K562 (cell line): ENCODE measurements around the gene NARF. TPM values are rescaled to one million over a fixed set of nuclear protein-coding genes. Genes with fewer than 3 reads are reported as not detected.

Experiments
- CBX3 ChIP-seq, 2 experiments: IDR thresholded peaks; 1 replicate in 1 of 2; 2 replicates in 1 of 2; pipeline ENCODE4 v1.6.1; 2012; ENCODE audit warnings: inconsistent platforms in 2 of 2, low read length in 2 of 2, borderline replicate concordance in 1 of 2, control low read depth in 1 of 2
- ELF2 ChIP-seq: fragments of 250-450 bp; sonication (Bioruptor Pico); IDR thresholded peaks from 2 replicates; pipeline ENCODE4 v1.5.0; 2021; ENCODE audit warnings: mild to moderate bottlenecking
- EP300 ChIP-seq: IDR thresholded peaks from 2 replicates; pipeline ENCODE4 v1.6.1; 2012; ENCODE audit warnings: low read length, improper control_type of control experiment
- GTF2E2 ChIP-seq: fragments of 200-800 bp; sonication (Bioruptor generic); IDR thresholded peaks from 2 replicates; pipeline ENCODE4 v1.6.1; 2016; ENCODE audit warnings: missing genetic modification characterization, missing compliant biosample characterization
- HDAC6 ChIP-seq: IDR thresholded peaks from 2 replicates; pipeline ENCODE4 v1.6.1; 2012; ENCODE audit warnings: low read depth, mild to moderate bottlenecking, control low read depth, inconsistent platforms, low read length, moderate library complexity
- HES1 ChIP-seq: fragments of 450-650 bp; IDR thresholded peaks from 2 replicates; pipeline ENCODE4 v1.6.1; 2016; ENCODE audit warnings: low read depth, mild to moderate bottlenecking, moderate library complexity
- KAT8 ChIP-seq: fragments of 450-650 bp; IDR thresholded peaks from 2 replicates; pipeline ENCODE4 v1.6.1; 2016; ENCODE audit warnings: low read depth, mild to moderate bottlenecking
- MAX ChIP-seq: sonication (generic); formaldehyde crosslinking; IDR thresholded peaks from 2 replicates; pipeline ENCODE4 v1.9.0; 2022; ENCODE audit warnings: mild to moderate bottlenecking, missing genetic modification reagents
- PCBP2 ChIP-seq: fragments of 200-400 bp; formaldehyde crosslinking; IDR thresholded peaks from 2 replicates; pipeline ENCODE4 v1.6.1; 2018; ENCODE audit warnings: low read length, low read depth, mild to moderate bottlenecking, moderate library complexity; ENCODE audit not compliant: poor library complexity, severe bottlenecking
- RAD51 ChIP-seq: fragments of 450-650 bp; IDR thresholded peaks from 2 replicates; pipeline ENCODE4 v1.7.1; 2016; ENCODE audit warnings: low read depth, mild to moderate bottlenecking, borderline replicate concordance
- SMAD3 ChIP-seq: fragments of 450-650 bp; formaldehyde crosslinking; conservative IDR thresholded peaks from 2 replicates; pipeline ENCODE4 v1.4.0; 2020; ENCODE audit warnings: mild to moderate bottlenecking
- XRCC3 ChIP-seq: fragments of 450-650 bp; IDR thresholded peaks from 2 replicates; pipeline ENCODE4 v1.6.1; 2017; ENCODE audit warnings: mild to moderate bottlenecking, moderate library complexity
- ZBTB9 ChIP-seq: fragments of 450-650 bp; formaldehyde crosslinking; IDR thresholded peaks from 2 replicates; pipeline ENCODE4 v1.4.0; 2020; ENCODE audit warnings: mild to moderate bottlenecking, moderate library complexity
- ZNF143 ChIP-seq: sonication (generic); formaldehyde crosslinking; IDR thresholded peaks from 2 replicates; pipeline ENCODE4 v1.9.0; 2022; ENCODE audit warnings: mild to moderate bottlenecking, missing genetic modification reagents
- ZNF561 ChIP-seq: fragments of 450-650 bp; formaldehyde crosslinking; conservative IDR thresholded peaks from 2 replicates; pipeline ENCODE4 v1.4.0; 2020; ENCODE audit warnings: mild to moderate bottlenecking, moderate library complexity
- polyA plus RNA-seq, 8 experiments: library from polyadenylated mRNA; depleted of rRNA in 4 of 8; stranded (reverse) in 5 of 8; unstranded in 3 of 8; fragments of >200 nt; fragmentation: Nextera tagmentation in 2 of 8; fragmentation: Illumina TruSeq in 1 of 8; extraction: Ambion mirVana in 2 of 8; extraction: Trizol in 1 of 8; gene quantifications; 2 replicates each; pipeline versions ENCODE4 v1.2.1 to v1.2.3, GENCODE V29; 2011 to 2014; ENCODE audit warnings: inconsistent platforms in 1 of 8, missing spikeins in 1 of 8
- total RNA-seq, 7 experiments: library from RNA; depleted of rRNA in 6 of 7; stranded (reverse); fragments of >200 nt in 6 of 7; fragmentation: Illumina TruSeq in 2 of 7; extraction: Trizol in 2 of 7; gene quantifications; 2 replicates each; pipeline versions ENCODE4 v1.2.1 to v1.2.3, GENCODE V29; 2011 to 2021; ENCODE audit warnings: low replicate concordance in 1 of 7
- TF ChIP-seq, protein P1 (sequence below): fragments of 250-450 bp; sonication (Bioruptor Pico); IDR thresholded peaks from 2 replicates; pipeline ENCODE4 v1.4.0; 2020
- TF ChIP-seq, protein P2 (sequence below): fragments of 450-650 bp; formaldehyde crosslinking; IDR thresholded peaks from 2 replicates; pipeline ENCODE4 v1.4.0; 2020; ENCODE audit warnings: mild to moderate bottlenecking, mixed read lengths

NARF gene
- total and polyA plus RNA-seq, 9 of the 15 experiments (the other 6 are each of a cell fraction or from before 2014, with no cell fraction given): 60.4 to 423 (median 132) TPM

DNA sequence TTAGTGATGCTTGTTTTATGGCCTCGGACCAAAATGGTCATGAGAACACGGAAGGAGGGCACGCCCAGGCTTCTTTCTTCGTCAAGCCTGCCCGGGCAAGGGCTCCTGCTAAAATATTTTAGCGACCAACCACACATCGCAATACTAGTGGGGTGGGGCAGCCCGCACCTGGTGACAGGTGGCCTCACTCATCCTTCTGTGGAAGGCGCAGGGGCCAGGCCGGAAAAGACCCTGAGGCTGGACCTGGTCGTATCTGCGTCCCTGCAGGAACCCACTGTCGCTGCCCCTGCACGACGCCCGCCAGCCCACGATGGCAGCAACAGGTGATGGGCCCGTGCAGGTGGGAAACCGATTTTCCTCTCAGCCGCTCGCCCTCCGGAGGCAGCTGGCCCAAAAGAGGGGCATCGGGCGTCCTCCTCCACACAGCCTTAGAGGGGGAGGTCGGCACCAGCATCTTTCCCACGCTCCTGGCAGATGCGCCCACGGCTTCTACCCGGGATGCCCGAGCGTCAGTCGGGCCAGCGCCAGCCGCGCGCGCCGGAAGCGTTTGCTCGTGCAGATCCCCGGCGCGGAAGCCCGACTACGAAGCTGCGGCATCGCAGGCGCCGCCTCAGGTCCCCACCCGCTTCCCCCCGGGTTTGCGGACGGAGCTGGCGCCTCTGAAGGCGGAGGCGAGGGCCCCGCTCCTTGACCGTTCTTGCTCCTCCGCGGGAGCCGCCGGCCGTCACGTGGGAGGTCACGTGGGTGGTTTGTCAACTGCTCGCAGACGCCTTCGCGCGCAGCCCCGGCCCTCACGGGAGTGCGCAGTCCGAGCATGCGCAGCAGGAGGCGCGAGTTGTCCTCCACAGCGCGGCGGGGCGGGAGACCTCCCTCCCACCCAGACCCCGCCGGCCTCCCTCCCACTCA is 38.2 kb downstream of the NARF start (continued):
- TF ChIP-seq, protein P1, sequence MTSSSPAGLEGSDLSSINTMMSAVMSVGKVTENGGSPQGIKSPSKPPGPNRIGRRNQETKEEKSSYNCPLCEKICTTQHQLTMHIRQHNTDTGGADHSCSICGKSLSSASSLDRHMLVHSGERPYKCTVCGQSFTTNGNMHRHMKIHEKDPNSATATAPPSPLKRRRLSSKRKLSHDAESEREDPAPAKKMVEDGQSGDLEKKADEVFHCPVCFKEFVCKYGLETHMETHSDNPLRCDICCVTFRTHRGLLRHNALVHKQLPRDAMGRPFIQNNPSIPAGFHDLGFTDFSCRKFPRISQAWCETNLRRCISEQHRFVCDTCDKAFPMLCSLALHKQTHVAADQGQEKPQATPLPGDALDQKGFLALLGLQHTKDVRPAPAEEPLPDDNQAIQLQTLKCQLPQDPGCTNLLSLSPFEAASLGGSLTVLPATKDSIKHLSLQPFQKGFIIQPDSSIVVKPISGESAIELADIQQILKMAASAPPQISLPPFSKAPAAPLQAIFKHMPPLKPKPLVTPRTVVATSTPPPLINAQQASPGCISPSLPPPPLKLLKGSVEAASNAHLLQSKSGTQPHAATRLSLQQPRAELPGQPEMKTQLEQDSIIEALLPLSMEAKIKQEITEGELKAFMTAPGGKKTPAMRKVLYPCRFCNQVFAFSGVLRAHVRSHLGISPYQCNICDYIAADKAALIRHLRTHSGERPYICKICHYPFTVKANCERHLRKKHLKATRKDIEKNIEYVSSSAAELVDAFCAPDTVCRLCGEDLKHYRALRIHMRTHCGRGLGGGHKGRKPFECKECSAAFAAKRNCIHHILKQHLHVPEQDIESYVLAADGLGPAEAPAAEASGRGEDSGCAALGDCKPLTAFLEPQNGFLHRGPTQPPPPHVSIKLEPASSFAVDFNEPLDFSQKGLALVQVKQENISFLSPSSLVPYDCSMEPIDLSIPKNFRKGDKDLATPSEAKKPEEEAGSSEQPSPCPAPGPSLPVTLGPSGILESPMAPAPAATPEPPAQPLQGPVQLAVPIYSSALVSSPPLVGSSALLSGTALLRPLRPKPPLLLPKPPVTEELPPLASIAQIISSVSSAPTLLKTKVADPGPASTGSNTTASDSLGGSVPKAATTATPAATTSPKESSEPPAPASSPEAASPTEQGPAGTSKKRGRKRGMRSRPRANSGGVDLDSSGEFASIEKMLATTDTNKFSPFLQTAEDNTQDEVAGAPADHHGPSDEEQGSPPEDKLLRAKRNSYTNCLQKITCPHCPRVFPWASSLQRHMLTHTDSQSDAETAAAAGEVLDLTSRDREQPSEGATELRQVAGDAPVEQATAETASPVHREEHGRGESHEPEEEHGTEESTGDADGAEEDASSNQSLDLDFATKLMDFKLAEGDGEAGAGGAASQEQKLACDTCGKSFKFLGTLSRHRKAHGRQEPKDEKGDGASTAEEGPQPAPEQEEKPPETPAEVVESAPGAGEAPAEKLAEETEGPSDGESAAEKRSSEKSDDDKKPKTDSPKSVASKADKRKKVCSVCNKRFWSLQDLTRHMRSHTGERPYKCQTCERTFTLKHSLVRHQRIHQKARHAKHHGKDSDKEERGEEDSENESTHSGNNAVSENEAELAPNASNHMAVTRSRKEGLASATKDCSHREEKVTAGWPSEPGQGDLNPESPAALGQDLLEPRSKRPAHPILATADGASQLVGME (CRISPR knock-in tag): peak; percentile 57; the same call in 1 of the 2 replicates
- TF ChIP-seq RAD51 (peak; percentile 99), MAX (peak; percentile 99), ZBTB9 (CRISPR knock-in tag) (peak; percentile 57; the same call in 1 of the 2 replicates), EP300 (no peak), CBX3 (IDR thresholded peaks at IDR 0.05; ENCODE audit: borderline replicate concordance in 1 of 2, low read length in 2 of 2) (peak in 1 of 2 experiments; percentile 91; a peak in 2 of 3 replicates), PCBP2 (no peak), ZNF561 (CRISPR knock-in tag) (no peak), XRCC3 (no peak), HDAC6 (no peak), ZNF143 (CRISPR knock-in tag) (0 out of 2 replicates have a peak, but pooled peaks have one; percentile 30), KAT8 (no peak), SMAD3 (0 out of 2 replicates have a peak, but pooled peaks have one; percentile 73), ELF2 (CRISPR knock-in tag) (no peak), HES1 (no peak), GTF2E2 (no peak)
- TF ChIP-seq, protein P2, sequence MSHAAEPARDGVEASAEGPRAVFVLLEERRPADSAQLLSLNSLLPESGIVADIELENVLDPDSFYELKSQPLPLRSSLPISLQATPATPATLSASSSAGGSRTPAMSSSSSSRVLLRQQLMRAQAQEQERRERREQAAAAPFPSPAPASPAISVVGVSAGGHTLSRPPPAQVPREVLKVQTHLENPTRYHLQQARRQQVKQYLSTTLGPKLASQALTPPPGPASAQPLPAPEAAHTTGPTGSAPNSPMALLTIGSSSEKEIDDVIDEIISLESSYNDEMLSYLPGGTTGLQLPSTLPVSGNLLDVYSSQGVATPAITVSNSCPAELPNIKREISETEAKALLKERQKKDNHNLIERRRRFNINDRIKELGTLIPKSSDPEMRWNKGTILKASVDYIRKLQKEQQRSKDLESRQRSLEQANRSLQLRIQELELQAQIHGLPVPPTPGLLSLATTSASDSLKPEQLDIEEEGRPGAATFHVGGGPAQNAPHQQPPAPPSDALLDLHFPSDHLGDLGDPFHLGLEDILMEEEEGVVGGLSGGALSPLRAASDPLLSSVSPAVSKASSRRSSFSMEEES (CRISPR knock-in tag): peak; percentile 99
